Upper lobe of left lung (tissue), 6 donors: ENCODE measurements around the gene PRKCSH. TPM values are rescaled to one million over a fixed set of nuclear protein-coding genes. Genes with fewer than 3 reads are reported as not detected.

Source experiments
- ATAC-seq, 2 donors: fragments of 200-7000 bp; cut with Tn5 transposase; one replicate each; pipeline ENCODE4 v1.9.1; 2022; ENCODE audit warnings: mild to moderate bottlenecking in 2 of 2, moderate library complexity in 2 of 2; ENCODE audit not compliant: low FRiP score in 2 of 2
- DNase-seq, 2 donors: peaks; one replicate each; pipeline ENCODE4 v3.0.0-alpha.2; 2019 to 2020
- H3K27ac ChIP-seq, 4 donors: fragments of 200-600 bp; sonication (generic); one replicate each; pipeline ENCODE4 v1.5.1; 2016 to 2019
- H3K27me3 ChIP-seq, 4 donors: fragments of 200-600 bp; sonication (generic); one replicate each; pipeline ENCODE4 v1.5.1; 2017 to 2019
- H3K36me3 ChIP-seq, 4 donors: fragments of 200-600 bp; sonication (generic); one replicate each; pipeline ENCODE4 v1.5.1; 2016 to 2019
- H3K4me1 ChIP-seq, 4 donors: fragments of 200-600 bp; sonication (generic); one replicate each; pipeline ENCODE4 v1.5.1; 2018 to 2019
- H3K4me3 ChIP-seq, 4 donors: fragments of 200-600 bp; sonication (generic); one replicate each; pipeline ENCODE4 v1.5.1; 2017 to 2019; ENCODE audit warnings: mild to moderate bottlenecking in 2 of 4, moderate library complexity in 1 of 4
- H3K9me3 ChIP-seq, 4 donors: fragments of 200-600 bp; sonication (generic); one replicate each; pipeline ENCODE4 v1.5.1; 2018 to 2019
- EP300 ChIP-seq, 4 donors: sonication (generic); formaldehyde crosslinking; IDR thresholded peaks; one replicate each; pipeline ENCODE4 v1.5.1; 2017; ENCODE audit warnings: antibody characterized with exemption in 4 of 4, control low read depth in 2 of 4
- POLR2A ChIP-seq, 4 donors: fragments of 450-650 bp; IDR thresholded peaks; one replicate each; pipeline ENCODE4 v1.5.1; 2016 to 2017; ENCODE audit warnings: antibody characterized with exemption in 4 of 4, mild to moderate bottlenecking in 2 of 4
- POLR2AphosphoS5 ChIP-seq, 2 donors: sonication (generic); formaldehyde crosslinking; IDR thresholded peaks; one replicate each; pipeline ENCODE4 v1.5.1; 2017; ENCODE audit warnings: antibody characterized with exemption in 2 of 2
- WGBS, 2 donors: methylation state at CpG; one replicate each; pipeline ENCODE4 v1.1.5; 2017 to 2018; 5-methylcytosine and 5-hydroxymethylcytosine counted together
- total RNA-seq, 6 donors: library from RNA; depleted of rRNA in 4 of 6; stranded (reverse); fragments of >200 nt in 4 of 6; gene quantifications; one replicate each; pipeline versions ENCODE4 v1.1.0 to v1.2.1, GENCODE V29; 2016 to 2021
- TF ChIP-seq, protein P1 (sequence below), 6 experiments: fragments of 450-650 bp in 4 of 6; fragments of 200-600 bp in 2 of 6; sonication (generic) in 2 of 6; IDR thresholded peaks; one replicate each; pipeline ENCODE4 v1.5.1; 2016 to 2019; ENCODE audit warnings: antibody characterized with exemption in 6 of 6
- donor health status: DM: no; HTN: no; CAD: no; lungs with moderate emphysema.
- donor health status: DM: no; HTN: yes; CAD: no; lungs with severe emphysema.

PRKCSH gene
- total RNA-seq, 6 donors from 2014 or later, result 124 to 341 (median 187) TPM

DNA sequence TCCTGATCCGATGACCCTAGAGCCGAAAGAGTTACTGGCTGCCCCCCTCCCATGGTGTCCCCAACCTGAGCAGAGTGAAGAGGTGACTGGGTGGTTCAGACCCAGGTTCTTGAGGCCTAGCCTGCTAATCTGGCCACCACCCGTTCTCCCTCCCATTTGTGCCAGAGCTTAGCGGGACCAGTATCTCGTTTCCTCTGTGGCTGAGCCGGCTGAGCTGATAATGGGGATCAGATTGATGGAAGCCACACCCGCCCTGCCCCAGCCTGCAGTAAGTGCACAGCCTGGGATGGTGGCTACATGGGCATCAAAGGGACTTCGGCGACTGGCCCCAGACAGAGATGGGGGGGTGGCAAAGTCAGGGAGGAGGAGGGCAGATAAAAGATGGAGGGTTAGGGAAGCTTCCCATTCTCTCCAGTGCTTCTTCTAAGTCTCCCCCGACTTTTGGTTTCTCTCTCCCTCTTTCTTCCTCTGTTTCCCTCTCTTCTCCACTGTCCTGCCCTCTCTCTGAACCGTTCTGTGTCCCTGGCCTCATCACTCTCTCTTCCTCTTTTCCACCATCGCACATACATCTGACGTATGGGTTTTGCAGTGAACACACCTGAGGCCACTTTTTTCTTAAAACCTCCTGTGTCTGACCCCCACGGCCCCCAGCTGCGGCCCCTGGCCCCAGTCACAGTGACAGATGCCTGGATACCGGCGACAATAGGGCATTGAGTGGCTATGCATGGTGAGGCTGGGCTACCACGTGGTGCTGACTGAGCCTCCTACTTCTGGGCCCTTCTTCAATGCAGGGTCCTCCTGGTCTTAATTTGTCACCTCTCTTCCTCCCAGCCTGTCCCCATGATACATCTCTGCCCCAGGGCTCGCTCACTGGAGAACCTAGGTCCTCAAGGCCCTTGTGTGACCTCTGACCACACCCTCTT lies 43.0 kb downstream of the PRKCSH start:
- ATAC-seq (no peak), DNase-seq (no peak)
- Histone ChIP-seq H3K27me3 (peaks cover 2 to 37% (median 30%) of the 10 kb centered on the region in 4 donors), H3K9me3 (no peaks in the 10 kb centered on the region), H3K4me1 (peaks cover 31 to 46% (median 39%) of the 10 kb centered on the region in 4 donors), H3K27ac (no peak overlapping the region), H3K36me3 (peaks cover 0 to under 1% (median under 1%) of the 10 kb centered on the region in 4 donors), H3K4me3 (no peak overlapping the region)
- 57 to 64% methylated on average over 18 to 19 of the region's 19 CpGs for WGBS, 2 donors
- TF ChIP-seq POLR2AphosphoS5 (IDR thresholded peaks at IDR 0.05) (no peak), EP300 (IDR thresholded peaks at IDR 0.05) (no peak), POLR2A (IDR thresholded peaks at IDR 0.05) (no peak)
- TF ChIP-seq, protein P1, sequence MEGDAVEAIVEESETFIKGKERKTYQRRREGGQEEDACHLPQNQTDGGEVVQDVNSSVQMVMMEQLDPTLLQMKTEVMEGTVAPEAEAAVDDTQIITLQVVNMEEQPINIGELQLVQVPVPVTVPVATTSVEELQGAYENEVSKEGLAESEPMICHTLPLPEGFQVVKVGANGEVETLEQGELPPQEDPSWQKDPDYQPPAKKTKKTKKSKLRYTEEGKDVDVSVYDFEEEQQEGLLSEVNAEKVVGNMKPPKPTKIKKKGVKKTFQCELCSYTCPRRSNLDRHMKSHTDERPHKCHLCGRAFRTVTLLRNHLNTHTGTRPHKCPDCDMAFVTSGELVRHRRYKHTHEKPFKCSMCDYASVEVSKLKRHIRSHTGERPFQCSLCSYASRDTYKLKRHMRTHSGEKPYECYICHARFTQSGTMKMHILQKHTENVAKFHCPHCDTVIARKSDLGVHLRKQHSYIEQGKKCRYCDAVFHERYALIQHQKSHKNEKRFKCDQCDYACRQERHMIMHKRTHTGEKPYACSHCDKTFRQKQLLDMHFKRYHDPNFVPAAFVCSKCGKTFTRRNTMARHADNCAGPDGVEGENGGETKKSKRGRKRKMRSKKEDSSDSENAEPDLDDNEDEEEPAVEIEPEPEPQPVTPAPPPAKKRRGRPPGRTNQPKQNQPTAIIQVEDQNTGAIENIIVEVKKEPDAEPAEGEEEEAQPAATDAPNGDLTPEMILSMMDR (IDR thresholded peaks at IDR 0.05), result no peak

DNA sequence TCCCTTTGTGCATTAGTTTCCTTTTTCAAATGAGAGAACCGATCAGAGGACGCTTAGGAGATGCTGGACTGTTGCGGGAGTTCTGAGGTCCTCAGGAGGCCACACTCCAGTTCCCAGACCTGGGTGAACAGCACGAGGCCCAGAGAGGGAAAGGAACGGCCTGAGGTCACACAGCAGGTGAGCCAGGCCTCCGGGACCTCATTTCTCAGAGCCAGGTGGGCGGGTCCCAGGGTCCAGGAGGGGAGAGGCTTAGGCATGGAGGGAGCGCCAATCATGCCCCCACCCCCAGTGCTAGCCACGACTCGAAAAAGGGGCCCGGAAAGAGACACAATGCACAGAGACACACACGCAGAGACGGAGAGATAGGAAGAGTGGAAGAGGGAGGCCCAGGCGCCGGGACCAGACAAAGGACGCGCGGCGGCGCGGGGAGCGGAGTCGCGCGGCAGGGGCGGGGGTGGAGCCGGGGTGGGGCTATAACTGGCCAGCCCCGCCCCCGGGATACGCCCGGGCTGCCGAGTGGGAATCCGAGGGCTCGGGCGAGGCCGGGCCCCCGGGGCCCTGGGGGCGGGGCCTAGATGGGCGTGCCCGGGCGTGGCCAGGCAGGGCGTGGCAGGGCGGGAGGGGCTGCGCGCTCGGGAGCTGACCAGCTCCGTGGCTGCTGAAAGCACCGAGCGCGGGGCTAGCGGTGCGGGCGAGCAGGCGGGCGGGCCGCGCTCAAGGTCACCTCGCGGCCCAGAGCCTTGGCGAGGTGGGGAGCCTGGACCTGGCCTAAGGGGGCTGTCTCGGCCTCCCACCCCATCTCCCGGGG lies 43.9 kb downstream of the PRKCSH start:
- Histone ChIP-seq H3K9me3 (no peaks in the 10 kb centered on the region), H3K4me3 (peak overlapping the region in 2 of 4 donors; percentile 15 to 17), H3K27me3 (peaks cover 2 to 37% (median 30%) of the 10 kb centered on the region in 4 donors), H3K4me1 (peaks cover 32 to 50% (median 40%) of the 10 kb centered on the region in 4 donors), H3K36me3 (peaks cover 0 to 9% (median 5%) of the 10 kb centered on the region in 4 donors), H3K27ac (no peak overlapping the region)
- ATAC-seq, result peak in 1 of 2 donors; percentile 25
- TF ChIP-seq POLR2A (IDR thresholded peaks at IDR 0.05) (no peak), POLR2AphosphoS5 (IDR thresholded peaks at IDR 0.05) (no peak), EP300 (IDR thresholded peaks at IDR 0.05) (no peak)
- TF ChIP-seq, protein P1 (IDR thresholded peaks at IDR 0.05), result no peak
- WGBS, 2 donors, result 31 to 40% methylated on average over 24 to 42 of the region's 62 CpGs
- peak in 1 of 2 donors; percentile 91 for DNase-seq

DNA sequence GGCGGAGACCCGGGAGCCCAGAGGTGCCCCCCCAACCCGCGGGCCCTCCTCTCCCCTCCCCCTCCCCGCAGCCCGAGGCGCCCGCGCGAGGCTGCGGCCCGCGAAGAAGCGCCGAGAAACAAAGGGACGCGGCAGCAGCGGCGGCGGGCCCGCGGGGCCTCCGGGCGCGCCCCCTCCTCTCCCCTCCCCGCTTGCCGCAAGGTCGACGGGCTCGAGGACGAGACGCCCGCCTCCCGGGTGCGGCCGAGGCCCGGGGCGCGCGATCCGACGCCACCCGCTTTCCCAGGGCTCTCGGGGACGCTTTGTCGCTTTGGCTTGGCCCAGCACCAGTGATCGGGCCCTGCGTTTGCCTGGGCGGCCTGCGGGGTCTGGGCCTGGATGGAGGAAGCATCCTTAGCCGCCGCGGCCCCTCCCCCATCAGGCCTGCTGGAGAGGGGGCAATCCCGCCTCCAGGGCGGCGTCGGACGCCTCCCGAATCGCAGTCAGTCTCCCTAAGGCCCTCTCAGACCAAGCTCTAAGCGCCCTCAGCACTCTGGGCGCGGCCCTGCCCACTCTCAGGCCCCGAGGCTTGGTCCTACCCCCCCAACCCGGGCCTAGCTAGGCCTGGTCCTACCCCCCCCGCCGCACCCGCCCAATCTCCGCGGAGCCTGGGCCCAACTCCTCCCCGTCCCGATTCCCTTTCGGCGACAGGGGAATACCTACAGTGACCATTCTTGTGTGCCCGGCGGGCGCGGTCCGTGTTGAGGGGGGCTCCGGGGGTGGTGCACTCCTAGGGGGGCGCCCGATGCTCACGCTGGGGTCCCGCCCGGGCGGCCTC lies 44.7 kb downstream of the PRKCSH start:
- H3K4me1 ChIP-seq, result peaks cover 32 to 50% (median 40%) of the 10 kb centered on the region in 4 donors
- peaks cover 0 to 10% (median 5%) of the 10 kb centered on the region in 4 donors for H3K36me3 ChIP-seq
- 7 to 13% methylated on average over 7 to 65 of the region's 86 CpGs for WGBS, 2 donors
- TF ChIP-seq POLR2A (IDR thresholded peaks at IDR 0.05) (no peak), EP300 (IDR thresholded peaks at IDR 0.05) (no peak), POLR2AphosphoS5 (IDR thresholded peaks at IDR 0.05) (no peak)
- TF ChIP-seq, protein P1 (IDR thresholded peaks at IDR 0.05), result no peak
- no peaks in the 10 kb centered on the region for H3K9me3 ChIP-seq
- peaks cover 2 to 37% (median 30%) of the 10 kb centered on the region in 4 donors for H3K27me3 ChIP-seq
- no peak overlapping the region for H3K27ac ChIP-seq
- ATAC-seq (no peak), DNase-seq (peak in 1 of 2 donors; percentile 83)
- H3K4me3 ChIP-seq, result peak overlapping the region in 2 of 4 donors; percentile 15 to 17
